ENCODE results near the gene XPC. TPM values are rescaled to one million over a fixed set of nuclear protein-coding genes. Genes with fewer than 3 reads are reported as not detected.

XPC gene
- total and polyA plus RNA-seq, 12 donors: 7.3 to 15.8 (median 9.8) TPM

DNA sequence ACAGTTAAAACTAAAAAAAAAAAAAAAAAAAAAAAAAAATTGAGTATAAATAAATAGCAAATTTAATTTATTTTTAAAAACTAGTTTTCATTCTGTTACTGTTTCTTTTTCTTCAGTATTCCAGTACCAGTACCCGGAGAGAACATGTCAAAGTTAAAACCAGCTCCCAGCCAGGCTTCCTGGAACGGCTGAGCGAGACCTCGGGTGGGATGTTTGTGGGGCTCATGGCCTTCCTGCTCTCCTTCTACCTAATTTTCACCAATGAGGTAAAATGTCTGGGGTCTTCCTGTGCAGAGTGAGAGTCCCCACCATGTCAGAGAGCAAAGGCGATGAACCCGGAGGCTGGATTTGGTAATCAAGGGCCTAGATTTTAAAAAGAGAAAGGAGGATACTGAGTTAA, 49.1 kb downstream of the XPC start:
- intact Hi-C loops (cut with DNase I): loop anchor here in 3 of 10 donors (5.0 to 10.0 kb wide), 3 partner anchors 48 to 474 kb away; partner anchors contain the start of genes LSM3 (in 2 of the 3) and XPC (in 2 of the 3)
- WGBS, 2 donors: 93 to 97% methylated on average over 6 of the region's 6 CpGs
- Histone ChIP-seq H3K27me3 (no peaks in the 10 kb centered on the region), H3K36me3 (peaks cover 9 to 73% (median 48%) of the 10 kb centered on the region in 9 donors), H3K4me3 (no peak overlapping the region), H3K4me1 (peaks cover 4 to 28% (median 23%) of the 10 kb centered on the region in 9 donors), H3K9me3 (no peaks in the 10 kb centered on the region), H3K27ac (no peak overlapping the region)
- TF ChIP-seq, protein P1, sequence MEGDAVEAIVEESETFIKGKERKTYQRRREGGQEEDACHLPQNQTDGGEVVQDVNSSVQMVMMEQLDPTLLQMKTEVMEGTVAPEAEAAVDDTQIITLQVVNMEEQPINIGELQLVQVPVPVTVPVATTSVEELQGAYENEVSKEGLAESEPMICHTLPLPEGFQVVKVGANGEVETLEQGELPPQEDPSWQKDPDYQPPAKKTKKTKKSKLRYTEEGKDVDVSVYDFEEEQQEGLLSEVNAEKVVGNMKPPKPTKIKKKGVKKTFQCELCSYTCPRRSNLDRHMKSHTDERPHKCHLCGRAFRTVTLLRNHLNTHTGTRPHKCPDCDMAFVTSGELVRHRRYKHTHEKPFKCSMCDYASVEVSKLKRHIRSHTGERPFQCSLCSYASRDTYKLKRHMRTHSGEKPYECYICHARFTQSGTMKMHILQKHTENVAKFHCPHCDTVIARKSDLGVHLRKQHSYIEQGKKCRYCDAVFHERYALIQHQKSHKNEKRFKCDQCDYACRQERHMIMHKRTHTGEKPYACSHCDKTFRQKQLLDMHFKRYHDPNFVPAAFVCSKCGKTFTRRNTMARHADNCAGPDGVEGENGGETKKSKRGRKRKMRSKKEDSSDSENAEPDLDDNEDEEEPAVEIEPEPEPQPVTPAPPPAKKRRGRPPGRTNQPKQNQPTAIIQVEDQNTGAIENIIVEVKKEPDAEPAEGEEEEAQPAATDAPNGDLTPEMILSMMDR (IDR thresholded peaks at IDR 0.05): no peak
- DNase-seq (no peak), ATAC-seq (no peak)

GRCh38 chr3:14128724-14129123, 49.7 kb downstream of the XPC start:
- Histone ChIP-seq H3K36me3 (peaks cover 6 to 67% (median 47%) of the 10 kb centered on the region in 9 donors), H3K27ac (no peak overlapping the region)

GRCh38 chr3:14127516-14128161, 50.8 kb downstream of the XPC start:
- peaks cover 2 to 56% (median 36%) of the 10 kb centered on the region in 9 donors for H3K36me3 ChIP-seq
- no peak overlapping the region for H3K4me3 ChIP-seq
- H3K9me3 ChIP-seq: no peaks in the 10 kb centered on the region
- WGBS, 2 donors: 93 to 95% methylated on average over 12 of the region's 12 CpGs
- ATAC-seq (no peak), DNase-seq (no peak)
- no peaks in the 10 kb centered on the region for H3K27me3 ChIP-seq
- peaks cover 7 to 41% (median 36%) of the 10 kb centered on the region in 9 donors for H3K4me1 ChIP-seq
- H3K27ac ChIP-seq: no peak overlapping the region
- TF ChIP-seq, protein P1 (IDR thresholded peaks at IDR 0.05): no peak
- intact Hi-C loops (cut with DNase I): loop anchor here in 3 of 10 donors (5.0 to 10.0 kb wide), 3 partner anchors 50 to 473 kb away; partner anchors contain the start of genes LSM3 (in 2 of the 3) and XPC (in 2 of the 3)

More at GRCh38 chr3:14128724-14129123, 49.7 kb downstream of the XPC start:
- intact Hi-C loops (cut with DNase I): loop anchor here in 3 of 10 donors (5.0 to 10.0 kb wide), 3 partner anchors 49 to 474 kb away; partner anchors contain the start of genes LSM3 (in 2 of the 3) and XPC (in 2 of the 3)
- no peak overlapping the region for H3K4me3 ChIP-seq
- 97 to 98% methylated on average over 5 of the region's 5 CpGs for WGBS, 2 donors
- no peaks in the 10 kb centered on the region for H3K9me3 ChIP-seq
- H3K27me3 ChIP-seq: no peaks in the 10 kb centered on the region
- peaks cover 4 to 32% (median 26%) of the 10 kb centered on the region in 9 donors for H3K4me1 ChIP-seq
- no peak for ATAC-seq
- TF ChIP-seq, protein P1 (IDR thresholded peaks at IDR 0.05): no peak
- DNase-seq: no peak

DNA sequence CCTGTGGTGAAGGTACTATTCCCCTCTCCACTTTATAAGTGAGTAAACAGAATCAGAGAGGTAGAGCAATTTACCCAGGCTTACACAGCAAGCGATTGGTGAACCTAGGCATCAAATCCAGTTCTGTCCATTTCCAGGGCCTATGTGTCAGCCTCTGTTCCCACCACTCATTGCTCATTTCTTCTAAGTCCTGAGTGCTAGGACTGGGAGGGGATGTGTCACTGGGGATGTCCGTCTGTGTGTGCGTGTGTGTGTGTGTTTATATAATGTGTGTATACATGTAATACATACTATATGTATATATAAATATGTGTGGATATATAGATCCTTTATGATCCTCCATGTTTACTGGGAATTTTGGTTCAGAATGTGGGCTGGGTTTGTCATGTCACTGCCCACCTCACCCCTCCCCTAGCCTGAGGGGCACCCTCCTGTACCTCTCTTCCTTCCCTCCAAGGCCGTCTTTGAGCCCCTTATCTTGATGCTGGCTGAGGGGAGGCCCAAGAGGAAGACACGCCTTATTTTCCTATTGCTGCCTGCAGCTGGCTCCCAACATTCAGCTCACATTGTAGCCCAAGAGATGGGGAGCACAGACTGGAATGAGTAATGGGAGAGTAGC, 51.4 kb downstream of the XPC start:
- peak overlapping the region in 3 of 10 donors; percentile 79 to 96 (median 81) for H3K4me3 ChIP-seq
- H3K4me1 ChIP-seq: peaks cover 7 to 47% (median 41%) of the 10 kb centered on the region in 9 donors
- WGBS, 2 donors: 72 to 80% methylated on average over 5 of the region's 5 CpGs
- peak overlapping the region in 3 of 10 donors; percentile 2 to 97 (median 93) for H3K27ac ChIP-seq
- ATAC-seq (no peak), DNase-seq (no peak)
- H3K36me3 ChIP-seq: peaks cover 0 to 50% (median 30%) of the 10 kb centered on the region in 9 donors
- intact Hi-C loops (cut with DNase I): loop anchor here in 3 of 10 donors (5.0 to 10.0 kb wide), 3 partner anchors 50 to 472 kb away; partner anchors contain the start of genes LSM3 (in 2 of the 3) and XPC (in 2 of the 3)
- H3K9me3 ChIP-seq: no peaks in the 10 kb centered on the region
- TF ChIP-seq, protein P1 (IDR thresholded peaks at IDR 0.05): no peak
- H3K27me3 ChIP-seq: no peaks in the 10 kb centered on the region
